Stimulated activated CD4-positive, alpha-beta T cell treated with anti-CD3 and anti-CD28 coated beads, Interleukin-12 subunit alpha, Interleukin-12 subunit beta, amount 100 ng/mL, for 24 hours (primary cell): ENCODE results near the gene DUSP28.
"Not testable (repeated sequence)": the region's sequence is repeated elsewhere in the genome, so short reads cannot be mapped to it uniquely, and the experiment has no call there.

ENCODE experiments used
- DNase-seq, 2 experiments: peaks; one replicate each; pipeline ENCODE4 v3.0.0-alpha.2; 2020; ENCODE audit warnings: low read depth in 2 of 2

Gene DUSP28

GRCh38 chr2:240560480-240561324 is 545 bp downstream of the DUSP28 start:
- DNase-seq, result peak; percentile 99 to 100

GRCh38 chr2:240561325-240561971 is 1.3 kb downstream of the DUSP28 start:
- no peak for DNase-seq

- not testable (repeated sequence) for DNase-seq
Measured at GRCh38 chr2:240563231-240563630, 3.1 kb downstream of the DUSP28 start.

GRCh38 chr2:240563951-240564560 is 3.9 kb downstream of the DUSP28 start:
- no peak for DNase-seq

- DNase-seq, result no peak
Measured at GRCh38 chr2:240564561-240565332, 4.6 kb downstream of the DUSP28 start.

GRCh38 chr2:240565333-240566202 is 5.4 kb downstream of the DUSP28 start:
- peak; percentile 69 to 85 for DNase-seq

- peak; percentile 86 to 96 for DNase-seq
Measured at GRCh38 chr2:240566203-240567136, 6.3 kb downstream of the DUSP28 start.

- DNase-seq, result no peak
Measured at GRCh38 chr2:240567137-240567871, 7.1 kb downstream of the DUSP28 start.

- DNase-seq, result no peak
Measured at GRCh38 chr2:240567872-240568677, 7.9 kb downstream of the DUSP28 start, which contains the start of gene RNPEPL1. TSS of gene RNPEPL1 (plus strand) at chr2:240568484. CDS start at chr2:240568587, 103 bp downstream.

GRCh38 chr2:240568678-240569522 is 8.7 kb downstream of the DUSP28 start:
- DNase-seq, result no peak

- DNase-seq, result no peak
Measured at GRCh38 chr2:240569523-240569997, 9.4 kb downstream of the DUSP28 start.

- no peak for DNase-seq
Measured at GRCh38 chr2:240569998-240570530, 9.9 kb downstream of the DUSP28 start.

- no peak for DNase-seq
Measured at GRCh38 chr2:240570531-240571313, 10.6 kb downstream of the DUSP28 start.

GRCh38 chr2:240571314-240571973 is 11.3 kb downstream of the DUSP28 start:
- DNase-seq, result no peak
